GM10266 (cell line): ENCODE data around the gene TGM6.

Source experiments
- DNase-seq: peaks from one replicate; pipeline ENCODE4 v3.0.0; 2012; ENCODE audit errors: extremely low spot score
- TF ChIP-seq, protein P1 (sequence below): IDR thresholded peaks from 2 replicates; pipeline ENCODE4 v1.5.1; 2012; ENCODE audit warnings: mild to moderate bottlenecking, low read depth; ENCODE audit not compliant: control insufficient read depth, insufficient read depth; ENCODE audit errors: missing control alignments

The TGM6 gene

DNA sequence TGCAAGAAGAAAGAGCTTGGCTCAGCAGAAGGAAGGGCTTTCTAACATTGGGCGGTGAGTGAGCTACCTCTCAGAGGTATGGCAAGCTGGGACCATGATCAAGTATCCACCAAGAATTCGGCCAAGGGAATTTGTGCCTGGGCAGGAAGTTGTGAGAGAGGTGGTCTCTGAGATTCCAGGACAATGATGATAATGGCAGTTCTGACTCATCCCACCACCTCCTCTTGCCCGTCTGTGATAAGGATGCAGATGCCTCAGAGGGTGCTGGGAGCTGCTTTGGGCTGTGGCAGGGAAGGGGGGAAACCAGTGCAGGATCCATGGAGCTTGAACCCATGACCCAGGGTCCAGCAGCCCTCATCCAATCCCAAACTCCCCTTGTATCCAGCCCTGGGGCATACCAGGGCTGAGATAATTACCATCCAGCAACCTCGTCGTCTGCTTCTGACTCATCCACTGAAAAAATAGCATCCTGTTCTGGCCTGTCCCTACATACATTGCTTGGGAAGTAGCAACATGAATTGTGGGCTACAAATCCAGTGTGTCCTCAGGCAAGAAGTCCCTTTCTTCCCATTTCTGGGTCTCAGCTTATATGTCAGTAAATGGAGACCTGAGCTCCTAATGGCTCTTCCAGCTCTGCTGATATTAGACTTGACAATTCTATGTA is 5.9 kb downstream of the TGM6 start:
- DNase-seq, result no peak
- TF ChIP-seq, protein P1, sequence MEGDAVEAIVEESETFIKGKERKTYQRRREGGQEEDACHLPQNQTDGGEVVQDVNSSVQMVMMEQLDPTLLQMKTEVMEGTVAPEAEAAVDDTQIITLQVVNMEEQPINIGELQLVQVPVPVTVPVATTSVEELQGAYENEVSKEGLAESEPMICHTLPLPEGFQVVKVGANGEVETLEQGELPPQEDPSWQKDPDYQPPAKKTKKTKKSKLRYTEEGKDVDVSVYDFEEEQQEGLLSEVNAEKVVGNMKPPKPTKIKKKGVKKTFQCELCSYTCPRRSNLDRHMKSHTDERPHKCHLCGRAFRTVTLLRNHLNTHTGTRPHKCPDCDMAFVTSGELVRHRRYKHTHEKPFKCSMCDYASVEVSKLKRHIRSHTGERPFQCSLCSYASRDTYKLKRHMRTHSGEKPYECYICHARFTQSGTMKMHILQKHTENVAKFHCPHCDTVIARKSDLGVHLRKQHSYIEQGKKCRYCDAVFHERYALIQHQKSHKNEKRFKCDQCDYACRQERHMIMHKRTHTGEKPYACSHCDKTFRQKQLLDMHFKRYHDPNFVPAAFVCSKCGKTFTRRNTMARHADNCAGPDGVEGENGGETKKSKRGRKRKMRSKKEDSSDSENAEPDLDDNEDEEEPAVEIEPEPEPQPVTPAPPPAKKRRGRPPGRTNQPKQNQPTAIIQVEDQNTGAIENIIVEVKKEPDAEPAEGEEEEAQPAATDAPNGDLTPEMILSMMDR, result no peak

DNA sequence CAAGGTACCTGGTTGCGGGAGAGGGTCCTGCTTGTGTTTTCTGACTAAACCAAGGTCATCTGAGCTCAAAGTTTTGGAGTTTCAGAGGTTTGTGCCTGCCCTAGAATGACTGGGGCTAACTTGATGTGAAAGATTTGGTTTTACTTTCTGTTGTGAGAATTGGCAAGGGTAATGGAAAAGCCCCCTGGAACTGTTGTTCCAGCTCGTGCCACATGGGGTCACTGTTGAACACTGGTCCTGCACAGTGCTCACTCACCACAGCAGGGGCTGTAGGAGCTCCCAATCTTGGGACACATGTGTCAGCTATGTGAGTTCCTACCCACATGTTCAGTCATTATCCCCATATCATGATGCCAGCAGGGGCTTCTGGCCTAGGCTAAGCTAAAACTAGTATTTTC is 6.5 kb downstream of the TGM6 start:
- TF ChIP-seq, protein P1, result peak; percentile 48
- peak; percentile 48 for DNase-seq

DNA sequence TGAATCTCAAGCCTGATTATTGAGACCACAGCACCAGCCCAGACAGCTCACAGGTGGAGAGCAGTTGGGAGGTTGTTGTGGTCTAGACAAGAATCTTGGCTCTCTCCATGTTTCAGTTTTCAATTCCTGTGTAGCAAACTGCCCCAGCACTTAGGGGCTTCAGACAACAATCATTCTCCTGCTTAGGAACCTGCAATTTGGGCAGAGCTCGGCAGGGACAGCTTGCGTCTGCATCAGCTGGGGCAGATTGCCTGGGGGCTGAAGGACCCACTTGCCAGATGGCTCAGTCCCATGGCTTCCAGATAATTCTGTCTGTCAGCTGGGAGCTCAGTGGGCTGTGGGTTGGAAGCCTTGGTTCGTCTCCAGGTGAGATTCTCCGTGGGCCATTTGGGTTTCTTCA is 6.9 kb downstream of the TGM6 start:
- TF ChIP-seq, protein P1, result no peak
- DNase-seq, result no peak

DNA sequence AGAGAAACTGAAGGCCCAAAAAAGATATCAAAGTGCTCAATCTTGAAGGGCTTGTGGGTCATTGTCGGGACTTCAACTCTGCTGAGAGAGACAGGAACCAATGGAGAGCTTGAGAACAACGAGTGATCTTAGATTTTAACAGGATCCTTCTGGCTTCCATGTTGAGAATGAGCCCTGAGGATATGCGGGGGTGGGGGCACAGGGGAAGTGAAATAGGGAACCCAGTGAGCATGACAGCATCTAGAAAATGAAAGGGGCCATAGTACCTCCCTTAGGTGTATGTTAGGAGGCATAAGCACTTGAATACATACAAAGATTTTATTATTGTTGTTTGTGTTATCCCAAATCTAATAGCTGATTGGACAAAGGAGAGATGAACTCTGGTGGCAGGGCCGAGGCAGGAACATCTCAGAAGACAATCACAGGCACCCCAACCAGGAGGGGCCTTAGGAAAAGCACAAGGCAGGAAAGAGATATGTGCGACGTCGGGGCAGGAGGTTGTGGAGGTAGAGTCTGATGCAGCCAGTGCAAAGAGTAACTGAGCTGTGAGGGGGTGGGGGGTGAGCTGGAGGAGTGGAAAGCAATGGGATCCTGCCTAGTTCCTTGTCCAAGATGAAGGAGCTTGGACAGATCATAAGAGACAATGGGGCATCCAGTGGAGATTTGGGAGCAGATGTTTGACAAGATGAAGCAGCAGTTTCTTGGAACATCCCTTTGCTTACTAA is 10.4 kb downstream of the TGM6 start:
- TF ChIP-seq, protein P1, result no peak
- DNase-seq, result peak; percentile 53

DNA sequence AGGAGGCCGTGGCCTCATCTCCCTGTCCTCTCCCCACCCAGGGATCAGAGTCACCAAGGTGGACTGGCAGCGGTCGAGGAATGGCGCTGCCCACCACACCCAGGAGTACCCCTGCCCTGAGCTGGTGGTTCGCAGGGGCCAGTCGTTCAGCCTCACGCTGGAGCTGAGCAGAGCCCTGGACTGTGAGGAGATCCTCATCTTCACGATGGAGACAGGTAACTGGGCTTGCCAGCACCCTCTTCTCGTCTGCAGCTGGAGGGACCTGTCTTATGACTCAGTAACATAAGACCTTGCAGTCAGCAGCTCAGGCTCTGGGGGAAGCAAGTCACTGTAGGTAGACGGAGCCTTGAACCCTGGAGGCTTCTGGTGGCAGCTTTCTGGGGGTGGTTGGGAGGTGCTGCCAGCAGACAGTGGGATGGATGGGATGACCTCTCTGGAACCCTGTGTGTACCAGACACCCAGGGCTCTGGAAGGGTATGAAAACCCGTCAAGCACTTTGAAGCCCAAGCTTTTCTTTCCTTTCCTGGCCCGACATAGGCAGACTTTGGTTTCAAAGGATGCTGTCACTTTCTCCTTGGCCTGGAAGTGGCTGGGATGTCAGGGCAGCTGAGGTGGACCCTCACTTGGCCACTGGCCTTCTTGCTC is 13.8 kb downstream of the TGM6 start:
- TF ChIP-seq, protein P1, result no peak
- DNase-seq, result no peak

DNA sequence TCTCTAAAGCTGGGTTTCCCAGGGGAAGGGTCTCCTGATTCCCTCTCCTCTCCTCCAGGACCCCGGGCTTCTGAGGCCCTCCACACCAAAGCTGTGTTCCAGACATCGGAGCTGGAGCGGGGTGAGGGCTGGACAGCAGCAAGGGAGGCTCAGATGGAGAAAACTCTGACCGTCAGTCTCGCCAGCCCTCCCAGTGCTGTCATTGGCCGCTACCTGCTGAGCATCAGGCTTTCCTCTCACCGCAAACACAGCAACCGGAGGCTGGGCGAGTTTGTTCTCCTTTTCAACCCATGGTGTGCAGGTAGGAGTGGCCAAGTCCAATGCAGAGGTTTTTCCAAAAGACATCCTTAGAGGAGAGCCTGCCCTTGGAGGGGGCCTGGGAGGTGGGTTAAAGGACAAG is 14.4 kb downstream of the TGM6 start:
- no peak for DNase-seq
- TF ChIP-seq, protein P1, result no peak
